AG20443 (cell line): ENCODE measurements around the gene CLRN3.

Experiments
- DNase-seq: peaks from one replicate; pipeline ENCODE4 v3.0.0; 2012; ENCODE audit warnings: low spot score, mixed read lengths

The CLRN3 gene

GRCh38 chr10:127845756-127846155, 47.0 kb downstream of the CLRN3 start:
- DNase-seq, result no peak

- DNase-seq, result no peak
These were observed 51.9 kb downstream of the CLRN3 start for GRCh38 chr10:127840884-127841283.

GRCh38 chr10:127836966-127837365, 55.8 kb downstream of the CLRN3 start:
- no peak for DNase-seq

- no peak for DNase-seq
These were observed 56.6 kb downstream of the CLRN3 start for GRCh38 chr10:127836176-127836575.

- DNase-seq, result no peak
These were observed 58.0 kb downstream of the CLRN3 start for GRCh38 chr10:127834791-127835190.

GRCh38 chr10:127834221-127834620, 58.5 kb downstream of the CLRN3 start:
- no peak for DNase-seq

DNA sequence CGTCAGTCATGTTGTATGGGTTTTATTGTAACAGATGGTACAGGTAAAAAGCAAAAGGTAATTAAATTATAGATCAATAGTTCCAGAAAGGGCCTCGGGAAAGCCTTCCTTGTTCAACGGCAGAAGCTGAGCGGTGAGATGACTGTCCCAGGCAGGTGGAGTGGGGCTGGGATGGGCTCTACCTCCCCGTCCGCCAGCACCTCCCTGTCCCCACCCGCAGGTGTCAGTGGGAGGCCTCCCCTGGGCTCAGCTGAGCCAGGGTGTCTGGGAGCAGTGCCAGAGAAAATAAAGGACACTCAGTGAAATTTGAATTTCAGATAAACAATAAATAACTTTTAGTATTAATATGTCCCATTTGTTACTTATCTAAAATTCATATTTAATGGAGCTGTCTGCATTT, 58.9 kb downstream of the CLRN3 start:
- no peak for DNase-seq

DNA sequence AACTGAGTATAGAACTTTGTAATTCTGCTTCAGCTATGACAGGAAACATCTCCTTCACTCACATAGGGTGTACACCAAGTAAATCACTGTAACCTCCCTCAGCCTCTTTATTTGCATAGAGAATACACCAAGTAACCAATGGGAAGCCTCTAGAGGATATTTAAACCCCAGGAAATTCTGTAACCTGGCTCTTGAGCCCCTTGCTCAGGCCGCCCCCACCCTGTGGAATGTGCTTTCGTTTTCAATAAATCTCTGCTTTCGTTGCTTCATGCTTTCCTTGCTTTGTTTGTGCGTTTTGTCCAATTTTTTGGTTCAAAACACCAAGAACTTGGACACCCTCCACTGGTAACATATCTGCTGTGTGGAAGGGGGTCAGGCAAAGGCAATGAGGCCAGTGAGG, 60.2 kb downstream of the CLRN3 start:
- DNase-seq, result no peak

- no peak for DNase-seq
These were observed 62.3 kb downstream of the CLRN3 start for GRCh38 chr10:127830414-127830813.
